IPS-18c (cell line): ENCODE data around the gene BST1.

Experiments used
- H3K4me3 ChIP-seq: 2 replicates; pipeline ENCODE4 v1.7.0; 2013; ENCODE audit warnings: low read depth, mild to moderate bottlenecking, low read length, moderate library complexity; ENCODE audit not compliant: insufficient read depth
- H3K9me3 ChIP-seq: one replicate; pipeline ENCODE4 v1.6.1; 2013; ENCODE audit warnings: mild to moderate bottlenecking, low read length, moderate library complexity; ENCODE audit not compliant: control insufficient read depth, insufficient read depth

The BST1 gene

DNA sequence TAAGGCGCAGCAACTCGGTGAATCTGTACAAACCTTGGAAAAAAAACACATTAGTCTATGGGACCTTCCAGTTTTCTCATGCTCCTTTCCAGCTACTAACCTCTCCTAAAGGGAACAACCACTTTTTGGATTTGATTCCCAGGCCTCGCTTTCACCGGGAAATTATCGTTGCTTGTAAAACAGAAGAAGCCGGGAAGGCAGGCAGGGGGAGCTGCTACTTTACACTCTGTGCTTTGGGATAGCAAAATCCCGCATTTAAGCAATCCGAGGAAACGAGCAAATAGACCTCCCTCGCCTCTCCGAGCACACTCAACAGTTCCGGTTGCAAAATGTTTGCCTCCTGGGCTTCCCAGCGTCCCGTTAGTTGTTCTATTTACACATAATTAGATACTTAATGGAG, 76.4 kb downstream of the BST1 start:
- Histone ChIP-seq H3K9me3 (no peaks in the 10 kb centered on the region), H3K4me3 (peak overlapping the region; percentile 57; the same call in 1 of the 2 replicates)

DNA sequence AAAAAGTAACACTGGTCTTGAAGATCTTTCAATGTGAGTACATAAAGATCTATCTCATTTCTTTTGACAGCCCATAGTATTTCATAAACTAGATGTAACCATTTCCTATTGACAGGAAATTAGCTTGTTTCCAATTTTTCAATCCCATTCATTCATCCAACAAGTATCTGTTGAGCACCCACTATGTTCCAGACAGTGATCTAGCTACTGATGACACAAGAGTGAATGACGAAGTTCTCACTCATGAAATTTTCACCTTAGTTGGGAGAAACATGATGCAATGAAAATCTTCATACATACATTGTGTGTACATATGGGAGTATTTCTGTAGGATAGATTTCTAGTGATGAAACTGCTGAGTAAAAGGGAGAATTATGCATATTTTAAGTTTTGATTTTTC, 76.9 kb downstream of the BST1 start:
- no peaks in the 10 kb centered on the region for H3K9me3 ChIP-seq
- no peak overlapping the region for H3K4me3 ChIP-seq

DNA sequence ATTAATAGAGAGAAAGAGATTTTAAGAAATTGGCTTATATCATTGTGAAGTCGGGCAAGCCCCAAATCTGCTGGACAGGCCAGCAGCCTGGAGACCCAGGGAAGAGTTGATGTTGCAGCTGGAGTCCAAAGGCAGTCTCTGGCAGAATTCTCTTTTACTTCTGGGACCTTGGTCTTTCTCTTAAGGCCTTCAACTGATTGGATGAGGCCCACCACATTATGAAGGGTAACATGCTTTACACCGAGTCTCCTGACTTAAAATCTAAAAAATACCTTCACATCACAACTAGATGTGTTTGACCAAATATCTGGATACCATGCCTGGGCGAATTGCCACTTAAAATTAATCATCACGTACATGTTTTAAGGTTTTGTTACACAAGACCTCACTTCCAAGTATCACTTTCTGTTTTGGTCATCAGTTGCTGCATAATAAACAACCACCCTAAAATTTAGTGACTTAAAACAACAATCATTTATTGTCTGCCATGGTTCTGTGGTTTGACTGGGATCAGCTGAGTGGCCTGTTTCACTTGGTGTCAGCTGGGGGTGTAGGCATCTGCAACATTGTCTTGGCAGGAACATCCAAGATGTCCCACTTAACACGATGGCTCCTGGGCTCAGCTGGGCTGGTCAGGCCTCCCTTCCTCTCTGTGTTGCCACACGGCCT, 78.7 kb downstream of the BST1 start:
- H3K4me3 ChIP-seq, result no peak overlapping the region

More for the DNA sequence above, 78.7 kb downstream of the BST1 start:
- no peaks in the 10 kb centered on the region for H3K9me3 ChIP-seq
